HUES64 (cell line): ENCODE measurements around the gene PCCA.

Source experiments
- H3K27ac ChIP-seq: 2 replicates; pipeline ENCODE4 v1.7.0; 2013; ENCODE audit warnings: low read depth, low read length, inconsistent platforms
- H3K27me3 ChIP-seq: 2 replicates; pipeline ENCODE4 v1.6.1; 2013; ENCODE audit warnings: mild to moderate bottlenecking, low read length; ENCODE audit not compliant: insufficient read depth
- H3K36me3 ChIP-seq: 2 replicates; pipeline ENCODE4 v1.6.1; 2013; ENCODE audit warnings: mild to moderate bottlenecking, low read length; ENCODE audit not compliant: insufficient read depth
- H3K4me1 ChIP-seq: 2 replicates; pipeline ENCODE4 v1.6.1; 2013; ENCODE audit warnings: mild to moderate bottlenecking, low read length, moderate library complexity; ENCODE audit not compliant: insufficient read depth
- H3K4me3 ChIP-seq: 2 replicates; pipeline ENCODE4 v1.5.1; 2013; ENCODE audit warnings: mild to moderate bottlenecking, low read length, moderate library complexity
- H3K9ac ChIP-seq: 2 replicates; pipeline ENCODE4 v1.6.1; 2013; ENCODE audit warnings: mild to moderate bottlenecking, low read depth, low read length
- H3K9me3 ChIP-seq: 2 replicates; pipeline ENCODE4 v1.6.1; 2013; ENCODE audit warnings: low read depth, low read length; ENCODE audit not compliant: insufficient read depth
- WGBS: fragments of 150-250, 120-280 bp; methylation state at CpG from one replicate; pipeline ENCODE4 v1.1.7; 2013; ENCODE audit warnings: missing lambda C conversion rate; 5-methylcytosine and 5-hydroxymethylcytosine counted together

PCCA gene

GRCh38 chr13:100465558-100465957 lies 376.7 kb downstream of the PCCA start:
- Histone ChIP-seq H3K4me3 (no peak overlapping the region), H3K9ac (no peak overlapping the region), H3K9me3 (no peaks in the 10 kb centered on the region), H3K27ac (no peak overlapping the region), H3K4me1 (peaks cover 31% of the 10 kb centered on the region), H3K27me3 (no peaks in the 10 kb centered on the region), H3K36me3 (no peaks in the 10 kb centered on the region)
- 95% methylated on average over 5 of the region's 5 CpGs for WGBS

GRCh38 chr13:100470866-100471505 lies 382.1 kb downstream of the PCCA start:
- Histone ChIP-seq H3K4me1 (peaks cover 19% of the 10 kb centered on the region), H3K27me3 (no peaks in the 10 kb centered on the region), H3K27ac (no peak overlapping the region), H3K9ac (no peak overlapping the region), H3K9me3 (no peaks in the 10 kb centered on the region), H3K4me3 (no peak overlapping the region), H3K36me3 (no peaks in the 10 kb centered on the region)
- WGBS: 92% methylated on average over 5 of the region's 5 CpGs

GRCh38 chr13:100473087-100473486 lies 384.2 kb downstream of the PCCA start:
- Histone ChIP-seq H3K27ac (no peak overlapping the region), H3K9ac (no peak overlapping the region), H3K4me1 (peaks cover 20% of the 10 kb centered on the region), H3K27me3 (no peaks in the 10 kb centered on the region), H3K9me3 (no peaks in the 10 kb centered on the region), H3K4me3 (no peak overlapping the region), H3K36me3 (no peaks in the 10 kb centered on the region)
- 39% methylated on average over 10 of the region's 10 CpGs for WGBS

GRCh38 chr13:100473501-100474044 lies 384.7 kb downstream of the PCCA start:
- WGBS: 89% methylated on average over 8 of the region's 8 CpGs
- no peak overlapping the region for H3K27ac ChIP-seq
- H3K9ac ChIP-seq: no peak overlapping the region
- no peaks in the 10 kb centered on the region for H3K36me3 ChIP-seq
- H3K27me3 ChIP-seq: no peaks in the 10 kb centered on the region
- H3K9me3 ChIP-seq: no peaks in the 10 kb centered on the region
- H3K4me1 ChIP-seq: peaks cover 25% of the 10 kb centered on the region
- H3K4me3 ChIP-seq: no peak overlapping the region

GRCh38 chr13:100476963-100477362 lies 388.1 kb downstream of the PCCA start:
- Histone ChIP-seq H3K9ac (no peak overlapping the region), H3K4me3 (no peak overlapping the region), H3K4me1 (peaks cover 26% of the 10 kb centered on the region), H3K27me3 (no peaks in the 10 kb centered on the region), H3K27ac (no peak overlapping the region), H3K9me3 (no peaks in the 10 kb centered on the region), H3K36me3 (no peaks in the 10 kb centered on the region)
- WGBS: 97% methylated on average over 5 of the region's 5 CpGs

GRCh38 chr13:100478107-100478809 lies 389.4 kb downstream of the PCCA start:
- Histone ChIP-seq H3K27me3 (no peaks in the 10 kb centered on the region), H3K9ac (no peak overlapping the region), H3K9me3 (no peaks in the 10 kb centered on the region), H3K27ac (no peak overlapping the region), H3K4me3 (no peak overlapping the region), H3K36me3 (no peaks in the 10 kb centered on the region), H3K4me1 (peaks cover 19% of the 10 kb centered on the region)
- 83% methylated on average over 12 of the region's 12 CpGs for WGBS

- H3K4me3 ChIP-seq: no peak overlapping the region
- 95% methylated on average over 9 of the region's 9 CpGs for WGBS
Observed at GRCh38 chr13:100480676-100481075, 391.8 kb downstream of the PCCA start.

GRCh38 chr13:100483139-100483538 lies 394.2 kb downstream of the PCCA start:
- no peaks in the 10 kb centered on the region for H3K36me3 ChIP-seq
- WGBS: 74% methylated on average over 5 of the region's 6 CpGs
- no peak overlapping the region for H3K9ac ChIP-seq
- peaks cover 33% of the 10 kb centered on the region for H3K4me1 ChIP-seq
- no peak overlapping the region for H3K27ac ChIP-seq
- no peaks in the 10 kb centered on the region for H3K27me3 ChIP-seq
- no peak overlapping the region for H3K4me3 ChIP-seq
- H3K9me3 ChIP-seq: no peaks in the 10 kb centered on the region

More at GRCh38 chr13:100480676-100481075, 391.8 kb downstream of the PCCA start:
- Histone ChIP-seq H3K36me3 (no peaks in the 10 kb centered on the region), H3K27me3 (no peaks in the 10 kb centered on the region), H3K4me1 (peaks cover 22% of the 10 kb centered on the region; the same call in 1 of the 2 replicates), H3K9me3 (no peaks in the 10 kb centered on the region), H3K9ac (no peak overlapping the region), H3K27ac (no peak overlapping the region)

GRCh38 chr13:100483841-100484381 lies 395.0 kb downstream of the PCCA start:
- Histone ChIP-seq H3K4me1 (peaks cover 28% of the 10 kb centered on the region), H3K9ac (no peak overlapping the region), H3K9me3 (no peaks in the 10 kb centered on the region), H3K36me3 (no peaks in the 10 kb centered on the region), H3K27ac (no peak overlapping the region), H3K4me3 (no peak overlapping the region), H3K27me3 (no peaks in the 10 kb centered on the region)
- WGBS: 92% methylated on average over 8 of the region's 8 CpGs

GRCh38 chr13:100484702-100485101 lies 395.8 kb downstream of the PCCA start:
- H3K9me3 ChIP-seq: no peaks in the 10 kb centered on the region
- no peak overlapping the region for H3K4me3 ChIP-seq
- H3K27me3 ChIP-seq: no peaks in the 10 kb centered on the region
- no peaks in the 10 kb centered on the region for H3K36me3 ChIP-seq
- H3K27ac ChIP-seq: no peak overlapping the region
- no peak overlapping the region for H3K9ac ChIP-seq
- 59% methylated on average over 3 of the region's 3 CpGs for WGBS
- H3K4me1 ChIP-seq: peaks cover 28% of the 10 kb centered on the region

- H3K4me1 ChIP-seq: peaks cover 33% of the 10 kb centered on the region
- no peaks in the 10 kb centered on the region for H3K27me3 ChIP-seq
- no peak overlapping the region for H3K9ac ChIP-seq
- H3K36me3 ChIP-seq: no peaks in the 10 kb centered on the region
- 100% methylated on average over 2 of the region's 2 CpGs for WGBS
- no peaks in the 10 kb centered on the region for H3K9me3 ChIP-seq
- H3K4me3 ChIP-seq: no peak overlapping the region
- H3K27ac ChIP-seq: no peak overlapping the region
Observed at GRCh38 chr13:100485265-100485664, 396.4 kb downstream of the PCCA start.
